H1 (cell line): ENCODE data around the gene RHOBTB1. TPM values are rescaled to one million over a fixed set of nuclear protein-coding genes. Genes with fewer than 3 reads are reported as not detected.
A peak's percentile ranks its signal among the peaks of the same experiment; 100 is the strongest.

Experiments used
- CTCF ChIA-PET: fragments of 300-600 bp; sonication (Branson Sonifier 250); formaldehyde crosslinking; loops from one replicate; lab custom pipeline; 2021; ENCODE audit not compliant: partially characterized antibody; lab: Charles Lee
- POLR2A ChIA-PET: fragments of 300-600 bp; sonication (Branson Sonifier 250); formaldehyde crosslinking; loops from one replicate; lab custom pipeline; 2021; ENCODE audit warnings: inconsistent platforms; ENCODE audit not compliant: partially characterized antibody; lab: Charles Lee
- DNase-seq, 2 experiments: peaks; one replicate each; pipeline versions ENCODE4 v3.0.0 to v3.0.0-alpha.2; 2010 to 2022; ENCODE audit warnings: low spot score in 2 of 2, low read depth in 1 of 2, mixed read lengths in 1 of 2
- FAIRE-seq: peaks from 2 replicates; lab custom pipeline; 2011; peaks lifted over from hg19 to GRCh38; lab: Jason Lieb, UNC
- H2AFZ ChIP-seq: 2 replicates; pipeline ENCODE4 v1.8.1; 2012; ENCODE audit warnings: low read length, inconsistent platforms
- H2AK5ac ChIP-seq: 2 replicates; pipeline ENCODE4 v1.6.1; 2013; ENCODE audit warnings: low read depth, low read length
- H2BK120ac ChIP-seq: replicated peaks from 2 replicates; pipeline ENCODE3; 2013; ENCODE audit warnings: low read depth, low read length, inconsistent platforms
- H2BK12ac ChIP-seq: 2 replicates; pipeline ENCODE4 v1.6.1; 2013; ENCODE audit warnings: low read depth, low read length
- H2BK15ac ChIP-seq: 2 replicates; pipeline ENCODE4 v1.6.1; 2013; ENCODE audit warnings: low read length
- H2BK20ac ChIP-seq: 2 replicates; pipeline ENCODE4 v1.6.1; 2013; ENCODE audit warnings: low read length
- H2BK5ac ChIP-seq: 2 replicates; pipeline ENCODE4 v1.6.1; 2013; ENCODE audit warnings: low read depth, low read length
- H3K14ac ChIP-seq: 2 replicates; pipeline ENCODE4 v1.6.1; 2013; ENCODE audit warnings: inconsistent platforms; ENCODE audit not compliant: insufficient read length
- H3K18ac ChIP-seq: 2 replicates; pipeline ENCODE4 v1.6.1; 2013; ENCODE audit warnings: low read length; ENCODE audit errors: extremely low read depth
- H3K23ac ChIP-seq: 2 replicates; pipeline ENCODE4 v1.6.1; 2013; ENCODE audit warnings: inconsistent platforms; ENCODE audit not compliant: insufficient read length
- H3K23me2 ChIP-seq: 2 replicates; pipeline ENCODE4 v1.6.1; 2013; ENCODE audit warnings: low read depth, low read length
- H3K27ac ChIP-seq: 2 replicates; pipeline ENCODE4 v1.6.1; 2011; ENCODE audit warnings: low read depth, low read length, inconsistent platforms
- H3K27me3 ChIP-seq, 4 experiments: replicated peaks in 1 of 4; 1 replicate in 1 of 4; 2 replicates in 3 of 4; pipeline versions ENCODE4 v1.6.1 to v1.8.1; 2011 to 2013; ENCODE audit warnings: low read length in 3 of 4, mild to moderate bottlenecking in 3 of 4, inconsistent platforms in 2 of 4, mixed read lengths in 2 of 4, moderate library complexity in 1 of 4; ENCODE audit not compliant: control insufficient read depth in 3 of 4, insufficient read depth in 3 of 4; ENCODE audit errors: extremely low read depth in 1 of 4
- H3K36me3 ChIP-seq, 4 experiments: 2 replicates each; pipeline versions ENCODE4 v1.6.1 to v1.8.1; 2011 to 2013; ENCODE audit warnings: mild to moderate bottlenecking in 4 of 4, low read length in 3 of 4, moderate library complexity in 2 of 4, control low read depth in 1 of 4, inconsistent platforms in 1 of 4; ENCODE audit not compliant: insufficient read depth in 4 of 4, control insufficient read depth in 2 of 4
- H3K4ac ChIP-seq: replicated peaks from 2 replicates; pipeline ENCODE3; 2013; ENCODE audit warnings: low read length, low read depth, mixed read lengths, inconsistent platforms; ENCODE audit not compliant: insufficient read length
- H3K4me1 ChIP-seq, 4 experiments: replicated peaks in 1 of 4; 1 replicate in 1 of 4; 2 replicates in 3 of 4; pipeline versions ENCODE4 v1.6.1 to v1.8.1; 2011 to 2013; ENCODE audit warnings: low read length in 3 of 4, inconsistent platforms in 2 of 4, mixed read lengths in 1 of 4; ENCODE audit not compliant: insufficient read depth in 4 of 4, control insufficient read depth in 3 of 4
- H3K4me2 ChIP-seq, 2 experiments: 2 replicates each; pipeline versions ENCODE4 v1.6.1 to v1.8.1; 2011 to 2013; ENCODE audit warnings: low read depth in 2 of 2, low read length in 2 of 2, control low read depth in 1 of 2, inconsistent platforms in 1 of 2, mild to moderate bottlenecking in 1 of 2; ENCODE audit not compliant: insufficient read depth in 1 of 2
- H3K4me3 ChIP-seq, 4 experiments: fragments of 200-600, 300-600 bp in 1 of 4; sonication (generic), shearing (Covaris generic), sonication (Bioruptor Twin) in 1 of 4; 2 replicates each; pipeline versions ENCODE4 v1.5.1 to v1.8.1; 2011 to 2016; ENCODE audit warnings: low read length in 4 of 4, low read depth in 3 of 4, control low read depth in 2 of 4, inconsistent platforms in 2 of 4, mild to moderate bottlenecking in 2 of 4, mixed read lengths in 1 of 4, moderate library complexity in 1 of 4; ENCODE audit not compliant: insufficient read depth in 2 of 4; ENCODE audit errors: extremely low read depth in 1 of 4
- H3K56ac ChIP-seq: replicated peaks from 2 replicates; pipeline ENCODE3; 2013; ENCODE audit warnings: low read depth, mild to moderate bottlenecking, mixed read lengths, low read length, inconsistent platforms; ENCODE audit not compliant: insufficient read length
- H3K79me1 ChIP-seq: 2 replicates; pipeline ENCODE4 v1.6.1; 2013; ENCODE audit warnings: low read depth, low read length, control low read depth
- H3K79me2 ChIP-seq, 2 experiments: 2 replicates each; pipeline versions ENCODE4 v1.6.1 to v1.8.1; 2012 to 2013; ENCODE audit warnings: low read length in 2 of 2, mild to moderate bottlenecking in 2 of 2, inconsistent platforms in 1 of 2; ENCODE audit not compliant: insufficient read depth in 2 of 2, control insufficient read depth in 1 of 2
- H3K9ac ChIP-seq, 4 experiments: replicated peaks in 1 of 4; 1 replicate in 1 of 4; 2 replicates in 3 of 4; pipeline versions ENCODE4 v1.6.1 to v1.8.1; 2011 to 2013; ENCODE audit warnings: low read depth in 3 of 4, low read length in 3 of 4, control low read depth in 2 of 4, mild to moderate bottlenecking in 2 of 4, moderate library complexity in 2 of 4, inconsistent platforms in 1 of 4; ENCODE audit errors: extremely low read depth in 1 of 4
- H3K9me3 ChIP-seq, 2 experiments: 2 replicates each; pipeline versions ENCODE4 v1.6.1 to v1.8.1; 2012 to 2013; ENCODE audit warnings: mild to moderate bottlenecking in 2 of 2, moderate library complexity in 2 of 2, control low read depth in 1 of 2, inconsistent platforms in 1 of 2, low read depth in 1 of 2, low read length in 1 of 2, mixed read lengths in 1 of 2; ENCODE audit not compliant: insufficient read depth in 2 of 2
- H4K20me1 ChIP-seq, 2 experiments: replicated peaks in 1 of 2; 2 replicates each; pipeline versions ENCODE3 to v1.8.1; 2011 to 2013; ENCODE audit warnings: inconsistent platforms in 2 of 2, low read length in 2 of 2, mild to moderate bottlenecking in 1 of 2; ENCODE audit not compliant: insufficient read depth in 2 of 2, control insufficient read depth in 1 of 2
- H4K5ac ChIP-seq: 2 replicates; pipeline ENCODE4 v1.6.1; 2013; ENCODE audit warnings: low read length, low read depth, mixed read lengths, inconsistent platforms; ENCODE audit not compliant: insufficient read length
- H4K8ac ChIP-seq: 2 replicates; pipeline ENCODE4 v1.8.0; 2013; ENCODE audit warnings: mild to moderate bottlenecking, moderate library complexity, low read length, inconsistent platforms; ENCODE audit not compliant: insufficient read depth; ENCODE audit errors: extremely low read depth
- H4K91ac ChIP-seq: replicated peaks from 2 replicates; pipeline ENCODE3; 2013; ENCODE audit warnings: low read length, mixed read lengths, inconsistent platforms; ENCODE audit not compliant: insufficient read length
- CBX8 ChIP-seq: fragments of 300-800, 300-1000 bp; sonication (generic); IDR thresholded peaks from 2 replicates; pipeline ENCODE4 v1.7.1; 2016; ENCODE audit warnings: low read depth, low read length, borderline replicate concordance
- GABPA ChIP-seq: IDR thresholded peaks from 2 replicates; pipeline ENCODE4 v1.6.1; 2011; ENCODE audit warnings: mild to moderate bottlenecking, low read length, moderate library complexity, borderline replicate concordance; ENCODE audit not compliant: insufficient read depth
- HDAC2 ChIP-seq, 2 experiments: fragments of 300-600 bp in 1 of 2; sonication (generic) in 1 of 2; IDR thresholded peaks; 2 replicates each; pipeline ENCODE4 v1.6.1; 2011 to 2012; ENCODE audit warnings: low read depth in 2 of 2, low read length in 2 of 2, mild to moderate bottlenecking in 2 of 2, moderate library complexity in 2 of 2, borderline replicate concordance in 1 of 2, inconsistent platforms in 1 of 2
- JUN ChIP-seq: IDR thresholded peaks from 2 replicates; pipeline ENCODE4 v1.6.1; 2011; ENCODE audit warnings: low read depth, mild to moderate bottlenecking, improper control_type of control experiment, low read length
- NRF1 ChIP-seq: IDR thresholded peaks from 2 replicates; pipeline ENCODE4 v1.6.1; 2011; ENCODE audit warnings: mild to moderate bottlenecking, low read depth, low read length, improper control_type of control experiment
- POLR2A ChIP-seq, 2 experiments: IDR thresholded peaks; 1 replicate in 1 of 2; 2 replicates in 1 of 2; pipeline ENCODE4 v1.6.1; 2011; ENCODE audit warnings: low read depth in 2 of 2, low read length in 2 of 2, mild to moderate bottlenecking in 2 of 2; ENCODE audit errors: control extremely low read depth in 1 of 2
- RAD21 ChIP-seq, 2 experiments: IDR thresholded peaks in 1 of 2; conservative IDR thresholded peaks in 1 of 2; 2 replicates each; pipeline ENCODE4 v1.6.1; 2011; ENCODE audit warnings: low read depth in 2 of 2, low read length in 2 of 2, improper control_type of control experiment in 1 of 2, inconsistent platforms in 1 of 2, mild to moderate bottlenecking in 1 of 2, moderate library complexity in 1 of 2
- SP4 ChIP-seq: IDR thresholded peaks from 2 replicates; pipeline ENCODE4 v1.6.1; 2012; ENCODE audit warnings: low read length, inconsistent platforms
- TCF12 ChIP-seq: IDR thresholded peaks from 2 replicates; pipeline ENCODE4 v1.6.1; 2011; ENCODE audit warnings: low read depth, mild to moderate bottlenecking, low read length
- TEAD4 ChIP-seq: IDR thresholded peaks from 2 replicates; pipeline ENCODE4 v1.6.1; 2012; ENCODE audit warnings: low read depth, low read length, inconsistent platforms, mixed read lengths
- WGBS, 2 experiments: shearing (Covaris generic) in 1 of 2; methylation state at CpG; one replicate each; pipeline versions ENCODE4 v1.1.6 to v1.1.7; 2013 to 2015; ENCODE audit warnings: low lambda C conversion rate in 2 of 2, mixed read lengths in 2 of 2, inconsistent platforms in 1 of 2, low coverage in 1 of 2, missing lambda C conversion rate in 1 of 2; ENCODE audit not compliant: insufficient replicate concordance in 2 of 2, insufficient coverage in 1 of 2, insufficient read length in 1 of 2; ENCODE audit errors: extremely low coverage in 1 of 2, missing lambda C conversion rate in 1 of 2; 5-methylcytosine and 5-hydroxymethylcytosine counted together
- polyA plus RNA-seq, 7 experiments: library from polyadenylated mRNA; depleted of rRNA in 3 of 7; stranded (reverse) in 5 of 7; unstranded in 2 of 7; fragments of >200 nt in 5 of 7; fragments of 200-250 nt in 2 of 7; gene quantifications; 1 replicate in 5 of 7; 2 replicates in 1 of 7; 4 replicates in 1 of 7; pipeline versions ENCODE4 v1.2.1 to v1.2.3, GENCODE V29; 2011 to 2013; ENCODE audit warnings: missing spikeins in 2 of 7, mixed read lengths in 2 of 7
- total RNA-seq: library from RNA; stranded (reverse); fragmentation: NEBNext Ultra II Directional; extraction: Animal tissue kit (Norgen Biotek cat#: 25700); gene quantifications from 2 replicates; pipeline ENCODE4 v1.2.1, GENCODE V29; 2021
- TF ChIP-seq, protein P1 (sequence below): IDR thresholded peaks from 2 replicates; pipeline ENCODE4 v1.6.1; 2012; ENCODE audit warnings: inconsistent platforms

The RHOBTB1 gene
- total and polyA plus RNA-seq, 2 of the 8 experiments (the other 6 are each of a cell fraction or from before 2014, with no cell fraction given): 6.1 to 7.4 TPM

DNA sequence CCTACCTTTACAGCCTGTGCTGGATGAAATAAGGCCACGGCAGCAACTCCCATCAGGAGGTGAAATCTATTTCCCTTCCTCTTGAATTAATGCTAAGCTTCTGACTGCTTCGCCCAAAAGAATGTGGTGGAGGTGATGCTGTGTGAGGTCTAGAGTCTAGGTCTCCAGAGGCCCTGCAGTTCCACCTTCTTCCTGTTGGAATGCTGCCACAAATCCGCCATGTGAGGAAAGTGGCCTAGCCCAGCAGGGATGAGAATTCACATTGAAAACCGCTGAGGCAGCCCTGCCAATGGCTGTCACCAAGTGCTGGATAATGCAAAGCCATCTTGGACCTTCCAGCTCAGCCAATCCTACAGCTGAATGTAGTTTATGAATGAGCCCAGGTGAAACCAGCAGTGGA lies 28.0 kb downstream of the RHOBTB1 start:
- Histone ChIP-seq H2BK20ac (no peak overlapping the region), H3K27me3 (no peaks in the 10 kb centered on the region), H2AFZ (no peak overlapping the region), H3K4me3 (no peak overlapping the region), H3K27ac (no peak overlapping the region), H3K4ac (no peak overlapping the region), H3K14ac (no peak overlapping the region), H3K4me2 (no peak overlapping the region), H4K8ac (no peak overlapping the region), H3K79me2 (no peaks in the 10 kb centered on the region), H3K18ac (no peak overlapping the region), H2BK12ac (no peak overlapping the region), H2AK5ac (no peak overlapping the region), H3K4me1 (no peaks in the 10 kb centered on the region), H3K23me2 (no peaks in the 10 kb centered on the region), H3K36me3 (no peaks in the 10 kb centered on the region), H2BK15ac (no peak overlapping the region), H2BK120ac (no peak overlapping the region), H3K9me3 (no peaks in the 10 kb centered on the region), H3K23ac (no peak overlapping the region), H2BK5ac (no peak overlapping the region), H4K20me1 (no peaks in the 10 kb centered on the region), H3K79me1 (no peaks in the 10 kb centered on the region), H4K5ac (no peak overlapping the region), H3K9ac (no peak overlapping the region), H3K56ac (no peak overlapping the region), H4K91ac (no peak overlapping the region)
- DNase-seq: no peak
- ChIA-PET POLR2A (interaction anchor here (1.4 kb wide), 1 partner anchor 27 kb away, joined by 6 read pairs; no protein-coding TSS in a partner anchor), CTCF (interaction anchor here (0.6 to 2.0 kb wide), 7 partner anchors 9 to 916 kb away, joined by 3 to 9 read pairs (median 5); no protein-coding TSS in a partner anchor)
- no peak for FAIRE-seq
- 87% methylated on average over 4 of the region's 4 CpGs; no CpG with 5 or more reads in 1 of the 2 experiments for WGBS, 2 experiments
- TF ChIP-seq POLR2A (IDR thresholded peaks at IDR 0.05; ENCODE audit: control extremely low read depth in 1 of 2, low read depth in 2 of 2, low read length in 2 of 2) (no peak), HDAC2 (IDR thresholded peaks at IDR 0.05; ENCODE audit: borderline replicate concordance in 1 of 2, low read depth in 2 of 2, low read length in 2 of 2) (no peak), NRF1 (no peak), TCF12 (no peak), GABPA (no peak), SP4 (no peak), CBX8 (no peak), TEAD4 (peak; percentile 63), JUN (no peak), RAD21 (IDR thresholded peaks at IDR 0.05 in 1 of 2, conservative IDR thresholded peaks at IDR 0.05 in 1 of 2; ENCODE audit: low read depth in 2 of 2, low read length in 2 of 2) (peak in 1 of 2 experiments; percentile 9; a peak in 1 of 4 replicates)
- TF ChIP-seq, protein P1, sequence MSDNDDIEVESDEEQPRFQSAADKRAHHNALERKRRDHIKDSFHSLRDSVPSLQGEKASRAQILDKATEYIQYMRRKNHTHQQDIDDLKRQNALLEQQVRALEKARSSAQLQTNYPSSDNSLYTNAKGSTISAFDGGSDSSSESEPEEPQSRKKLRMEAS: peak; percentile 29; the same call in 1 of the 2 replicates
